ENCODE results near the gene GNL1. TPM values are rescaled to one million over a fixed set of nuclear protein-coding genes. Genes with fewer than 3 reads are reported as not detected.

GNL1 gene
- total RNA-seq, 1 donor from 2014 or later = 49.0 TPM

GRCh38 chr6:30570263-30570662 is 14.0 kb upstream of the GNL1 start:
- Histone ChIP-seq H3K4me3 (ENCODE audit: insufficient read depth, low read depth, low read length) (peak overlapping the region; percentile 91), H3K27me3 (ENCODE audit: insufficient read depth, low read length) (no peaks in the 10 kb centered on the region), H3K4me2 (ENCODE audit: low read length) (peak overlapping the region; percentile 99), H3K36me3 (ENCODE audit: insufficient read depth, low read length) (no peaks in the 10 kb centered on the region), H3K9ac (ENCODE audit: low read length) (peak overlapping the region; percentile 95), H3K79me2 (ENCODE audit: insufficient read depth, low read length) (peaks cover 40% of the 10 kb centered on the region), H2AFZ (ENCODE audit: low read depth, low read length) (peak overlapping the region; percentile 98), H3K27ac (ENCODE audit: low read depth, low read length) (no peak overlapping the region), H3K4me1 (ENCODE audit: insufficient read depth, low read length) (peaks cover 16% of the 10 kb centered on the region), H4K20me1 (ENCODE audit: insufficient read depth, low read length) (peaks cover 34% of the 10 kb centered on the region), H3K9me3 (ENCODE audit: insufficient read depth, low read depth, low read length) (no peaks in the 10 kb centered on the region)
- TF ChIP-seq EZH2 (IDR thresholded peaks at IDR 0.05; ENCODE audit: insufficient read depth, low read length) (no peak), CTCF (IDR thresholded peaks at IDR 0.05; ENCODE audit: insufficient read depth, low read depth, low read length) (no peak)
- Mint-ChIP-seq H3K9me3 (ENCODE audit: unreplicated experiment) (no peaks in the 10 kb centered on the region), H3K27ac (ENCODE audit: unreplicated experiment) (peak overlapping the region; percentile 70), H3K4me1 (ENCODE audit: low read depth, unreplicated experiment) (peaks cover 20% of the 10 kb centered on the region), H3K27me3 (ENCODE audit: low read depth, unreplicated experiment) (no peaks in the 10 kb centered on the region), H3K4me3 (ENCODE audit: unreplicated experiment) (peak overlapping the region; percentile 99), H3K36me3 (ENCODE audit: low read depth, unreplicated experiment) (no peaks in the 10 kb centered on the region)
- FAIRE-seq (no peak), DNase-seq (ENCODE audit: low read depth) (no peak)

GRCh38 chr6:30568245-30568644 is 12.0 kb upstream of the GNL1 start:
- FAIRE-seq = no peak

More at GRCh38 chr6:30568245-30568644, 12.0 kb upstream of the GNL1 start:
- Histone ChIP-seq H3K4me1 (ENCODE audit: insufficient read depth, low read length) (peaks cover 16% of the 10 kb centered on the region), H3K9me3 (ENCODE audit: insufficient read depth, low read depth, low read length) (no peaks in the 10 kb centered on the region), H2AFZ (ENCODE audit: low read depth, low read length) (no peak overlapping the region), H3K9ac (ENCODE audit: low read length) (no peak overlapping the region), H3K36me3 (ENCODE audit: insufficient read depth, low read length) (peaks cover 2% of the 10 kb centered on the region), H3K27ac (ENCODE audit: low read depth, low read length) (no peak overlapping the region), H3K4me2 (ENCODE audit: low read length) (no peak overlapping the region), H3K4me3 (ENCODE audit: insufficient read depth, low read depth, low read length) (no peak overlapping the region), H3K79me2 (ENCODE audit: insufficient read depth, low read length) (peaks cover 20% of the 10 kb centered on the region), H4K20me1 (ENCODE audit: insufficient read depth, low read length) (peaks cover 18% of the 10 kb centered on the region), H3K27me3 (ENCODE audit: insufficient read depth, low read length) (no peaks in the 10 kb centered on the region)
- H3K4me3 Mint-ChIP-seq (ENCODE audit: unreplicated experiment) = no peak overlapping the region
- peaks cover 15% of the 10 kb centered on the region for H3K4me1 Mint-ChIP-seq (ENCODE audit: low read depth, unreplicated experiment)
- H3K27ac Mint-ChIP-seq (ENCODE audit: unreplicated experiment) = no peak overlapping the region
- TF ChIP-seq EZH2 (IDR thresholded peaks at IDR 0.05; ENCODE audit: insufficient read depth, low read length) (no peak), CTCF (IDR thresholded peaks at IDR 0.05; ENCODE audit: insufficient read depth, low read depth, low read length) (no peak)
- no peak for DNase-seq (ENCODE audit: low read depth)
- H3K9me3 Mint-ChIP-seq (ENCODE audit: unreplicated experiment) = no peaks in the 10 kb centered on the region
- H3K36me3 Mint-ChIP-seq (ENCODE audit: low read depth, unreplicated experiment) = peaks cover 4% of the 10 kb centered on the region
- no peaks in the 10 kb centered on the region for H3K27me3 Mint-ChIP-seq (ENCODE audit: low read depth, unreplicated experiment)

Data from astrocyte (in vitro differentiated cells and primary cell).